Retinal pigment epithelial cell (primary cell): ENCODE results near the gene POMGNT2.

Experiments
- DNase-seq: peaks from one replicate; pipeline ENCODE4 v3.0.0-alpha.2; 2010; ENCODE audit warnings: low read depth
- H3K4me3 ChIP-seq: 2 replicates; pipeline ENCODE4 v1.5.1; 2011; ENCODE audit warnings: mild to moderate bottlenecking, low read length, control low read depth, moderate library complexity
- CTCF ChIP-seq: conservative IDR thresholded peaks from 2 replicates; pipeline ENCODE4 v1.5.1; 2011; ENCODE audit warnings: low read depth, low read length, control low read depth, inconsistent platforms

POMGNT2 gene

GRCh38 chr3:43061101-43061895 lies 44.6 kb downstream of the POMGNT2 start:
- no peak overlapping the region for H3K4me3 ChIP-seq
- TF ChIP-seq CTCF: no peak
- no peak for DNase-seq

GRCh38 chr3:43059456-43059855 lies 46.4 kb downstream of the POMGNT2 start:
- TF ChIP-seq CTCF: no peak
- H3K4me3 ChIP-seq: no peak overlapping the region
- DNase-seq: no peak

GRCh38 chr3:43055806-43056770 lies 49.8 kb downstream of the POMGNT2 start:
- no peak for TF ChIP-seq CTCF
- no peak for DNase-seq
- H3K4me3 ChIP-seq: no peak overlapping the region

- no peak for TF ChIP-seq CTCF
- no peak for DNase-seq
- no peak overlapping the region for H3K4me3 ChIP-seq
Observed at GRCh38 chr3:43055393-43055792, 50.5 kb downstream of the POMGNT2 start.

- H3K4me3 ChIP-seq: no peak overlapping the region
- DNase-seq: no peak
Observed at GRCh38 chr3:43054754-43055153, 51.1 kb downstream of the POMGNT2 start.

GRCh38 chr3:43053291-43053690 lies 52.6 kb downstream of the POMGNT2 start:
- H3K4me3 ChIP-seq: no peak overlapping the region
- TF ChIP-seq CTCF: no peak
- no peak for DNase-seq

More at GRCh38 chr3:43054754-43055153, 51.1 kb downstream of the POMGNT2 start:
- TF ChIP-seq CTCF: no peak
